Hepatocyte (in vitro differentiated cells): ENCODE measurements around the gene CHRNE.

Source experiments
- EZH2 ChIP-seq: fragments of 200-600 bp; sonication (generic); IDR thresholded peaks from 2 replicates; pipeline ENCODE4 v1.6.1; 2016; ENCODE audit warnings: antibody characterized with exemption, mild to moderate bottlenecking, borderline replicate concordance
- TF ChIP-seq, protein P1 (sequence below): fragments of 200-600 bp; sonication (generic); IDR thresholded peaks from 2 replicates; pipeline ENCODE4 v1.5.1; 2016; ENCODE audit warnings: antibody characterized with exemption, mild to moderate bottlenecking; ENCODE audit not compliant: poor library complexity

DNA sequence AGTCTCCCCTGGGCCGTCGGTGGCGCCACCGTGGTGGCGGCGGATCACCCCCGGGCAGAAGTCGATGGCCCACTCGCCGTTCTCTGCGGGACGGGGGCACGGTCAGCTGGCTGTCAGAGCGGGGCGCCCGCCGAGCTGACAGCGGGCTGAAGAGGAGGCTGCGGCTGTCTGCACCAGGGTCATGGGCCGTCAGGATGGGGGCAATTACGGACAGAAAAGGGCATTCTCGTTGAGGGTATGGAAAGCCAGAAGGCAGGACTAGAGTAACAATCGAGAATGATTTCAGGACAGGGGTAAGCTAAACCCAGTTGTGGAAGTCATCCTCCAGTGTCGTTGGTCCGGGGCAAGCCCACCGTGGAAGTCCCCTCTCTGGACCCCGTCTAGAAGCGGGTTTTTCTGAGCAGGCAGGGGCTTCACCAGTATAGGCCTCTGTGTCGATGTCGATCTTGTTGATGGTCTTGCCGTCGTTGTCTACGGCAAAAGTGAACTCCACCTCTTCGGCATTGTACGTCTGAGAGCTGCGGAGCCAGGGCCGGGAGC, 1.7 kb downstream of the CHRNE start:
- TF ChIP-seq, protein P1, sequence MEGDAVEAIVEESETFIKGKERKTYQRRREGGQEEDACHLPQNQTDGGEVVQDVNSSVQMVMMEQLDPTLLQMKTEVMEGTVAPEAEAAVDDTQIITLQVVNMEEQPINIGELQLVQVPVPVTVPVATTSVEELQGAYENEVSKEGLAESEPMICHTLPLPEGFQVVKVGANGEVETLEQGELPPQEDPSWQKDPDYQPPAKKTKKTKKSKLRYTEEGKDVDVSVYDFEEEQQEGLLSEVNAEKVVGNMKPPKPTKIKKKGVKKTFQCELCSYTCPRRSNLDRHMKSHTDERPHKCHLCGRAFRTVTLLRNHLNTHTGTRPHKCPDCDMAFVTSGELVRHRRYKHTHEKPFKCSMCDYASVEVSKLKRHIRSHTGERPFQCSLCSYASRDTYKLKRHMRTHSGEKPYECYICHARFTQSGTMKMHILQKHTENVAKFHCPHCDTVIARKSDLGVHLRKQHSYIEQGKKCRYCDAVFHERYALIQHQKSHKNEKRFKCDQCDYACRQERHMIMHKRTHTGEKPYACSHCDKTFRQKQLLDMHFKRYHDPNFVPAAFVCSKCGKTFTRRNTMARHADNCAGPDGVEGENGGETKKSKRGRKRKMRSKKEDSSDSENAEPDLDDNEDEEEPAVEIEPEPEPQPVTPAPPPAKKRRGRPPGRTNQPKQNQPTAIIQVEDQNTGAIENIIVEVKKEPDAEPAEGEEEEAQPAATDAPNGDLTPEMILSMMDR, result no peak
- no peak for TF ChIP-seq EZH2
